Omental fat pad (tissue), 4 donors: Measurements from ENCODE around the gene VWA1. TPM values are rescaled to one million over a fixed set of nuclear protein-coding genes. Genes with fewer than 3 reads are reported as not detected.
A peak's percentile ranks its signal among the peaks of the same experiment; 100 is the strongest.
"Not testable (repeated sequence)": the region's sequence is repeated elsewhere in the genome, so short reads cannot be mapped to it uniquely, and the experiment has no call there.

Experiments used
- ATAC-seq: fragments of 150-250 bp; one replicate; pipeline ENCODE4 v1.9.1; 2016; ENCODE audit warnings: mild to moderate bottlenecking, moderate library complexity; ENCODE audit not compliant: low FRiP score
- DNase-seq: peaks from one replicate; pipeline ENCODE4 v3.0.0-alpha.2; 2019; ENCODE audit warnings: low spot score
- total RNA-seq, 4 donors: library from RNA; depleted of rRNA; stranded (reverse); fragments of >200 nt; gene quantifications; one replicate each; pipeline ENCODE4 v1.1.0, GENCODE V29; 2016
- TF ChIP-seq, protein P1 (sequence below), 3 donors: fragments of 450-650 bp; IDR thresholded peaks; one replicate each; pipeline ENCODE4 v1.5.1; 2016 to 2017; ENCODE audit warnings: antibody characterized with exemption in 3 of 3, mild to moderate bottlenecking in 3 of 3, moderate library complexity in 2 of 3

Gene VWA1
- total RNA-seq, 4 donors from 2014 or later: 6.8 to 21.1 (median 13.8) TPM

DNA sequence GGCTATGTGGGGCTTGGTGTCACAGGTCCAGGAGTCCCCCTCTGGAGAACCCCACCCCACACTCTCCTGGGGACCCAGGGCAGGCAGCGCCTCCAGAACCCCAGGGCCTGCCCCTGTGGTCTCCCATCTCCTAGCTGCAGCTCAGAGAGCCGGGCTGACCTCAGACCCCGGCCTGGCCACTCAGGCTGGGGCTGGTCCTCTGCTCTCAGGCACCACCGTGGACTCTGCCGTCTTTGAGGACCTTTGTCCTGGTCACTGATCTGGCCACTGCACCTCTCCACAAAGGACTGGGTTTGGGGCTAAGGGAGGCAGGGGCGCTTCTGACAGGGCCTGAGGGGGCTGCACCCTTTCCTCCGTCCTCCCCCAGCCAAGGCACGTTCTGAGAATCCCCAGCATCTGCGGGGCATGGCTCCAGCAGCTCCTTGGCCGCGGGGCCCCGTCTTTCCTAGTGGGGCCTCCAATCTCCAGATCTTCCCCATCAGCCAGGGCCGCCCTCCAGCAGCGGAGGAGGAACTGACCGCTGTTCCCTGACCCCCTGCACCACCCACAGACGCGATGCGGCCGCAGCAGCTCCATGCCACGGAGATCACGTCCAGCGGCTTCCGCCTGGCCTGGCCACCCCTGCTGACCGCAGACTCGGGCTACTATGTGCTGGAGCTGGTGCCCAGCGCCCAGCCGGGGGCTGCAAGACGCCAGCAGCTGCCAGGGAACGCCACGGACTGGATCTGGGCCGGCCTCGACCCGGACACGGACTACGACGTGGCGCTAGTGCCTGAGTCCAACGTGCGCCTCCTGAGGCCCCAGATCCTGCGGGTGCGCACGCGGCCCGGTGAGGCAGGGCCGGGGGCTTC lies 3.3 kb downstream of the VWA1 start:
- DNase-seq: no peak
- TF ChIP-seq, protein P1, sequence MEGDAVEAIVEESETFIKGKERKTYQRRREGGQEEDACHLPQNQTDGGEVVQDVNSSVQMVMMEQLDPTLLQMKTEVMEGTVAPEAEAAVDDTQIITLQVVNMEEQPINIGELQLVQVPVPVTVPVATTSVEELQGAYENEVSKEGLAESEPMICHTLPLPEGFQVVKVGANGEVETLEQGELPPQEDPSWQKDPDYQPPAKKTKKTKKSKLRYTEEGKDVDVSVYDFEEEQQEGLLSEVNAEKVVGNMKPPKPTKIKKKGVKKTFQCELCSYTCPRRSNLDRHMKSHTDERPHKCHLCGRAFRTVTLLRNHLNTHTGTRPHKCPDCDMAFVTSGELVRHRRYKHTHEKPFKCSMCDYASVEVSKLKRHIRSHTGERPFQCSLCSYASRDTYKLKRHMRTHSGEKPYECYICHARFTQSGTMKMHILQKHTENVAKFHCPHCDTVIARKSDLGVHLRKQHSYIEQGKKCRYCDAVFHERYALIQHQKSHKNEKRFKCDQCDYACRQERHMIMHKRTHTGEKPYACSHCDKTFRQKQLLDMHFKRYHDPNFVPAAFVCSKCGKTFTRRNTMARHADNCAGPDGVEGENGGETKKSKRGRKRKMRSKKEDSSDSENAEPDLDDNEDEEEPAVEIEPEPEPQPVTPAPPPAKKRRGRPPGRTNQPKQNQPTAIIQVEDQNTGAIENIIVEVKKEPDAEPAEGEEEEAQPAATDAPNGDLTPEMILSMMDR (IDR thresholded peaks at IDR 0.05): no peak
- ATAC-seq: no peak

- DNase-seq: no peak
- TF ChIP-seq, protein P1 (IDR thresholded peaks at IDR 0.05): no peak
- no peak for ATAC-seq
These were observed 4.2 kb downstream of the VWA1 start for GRCh38 chr1:1439546-1440261.

DNA sequence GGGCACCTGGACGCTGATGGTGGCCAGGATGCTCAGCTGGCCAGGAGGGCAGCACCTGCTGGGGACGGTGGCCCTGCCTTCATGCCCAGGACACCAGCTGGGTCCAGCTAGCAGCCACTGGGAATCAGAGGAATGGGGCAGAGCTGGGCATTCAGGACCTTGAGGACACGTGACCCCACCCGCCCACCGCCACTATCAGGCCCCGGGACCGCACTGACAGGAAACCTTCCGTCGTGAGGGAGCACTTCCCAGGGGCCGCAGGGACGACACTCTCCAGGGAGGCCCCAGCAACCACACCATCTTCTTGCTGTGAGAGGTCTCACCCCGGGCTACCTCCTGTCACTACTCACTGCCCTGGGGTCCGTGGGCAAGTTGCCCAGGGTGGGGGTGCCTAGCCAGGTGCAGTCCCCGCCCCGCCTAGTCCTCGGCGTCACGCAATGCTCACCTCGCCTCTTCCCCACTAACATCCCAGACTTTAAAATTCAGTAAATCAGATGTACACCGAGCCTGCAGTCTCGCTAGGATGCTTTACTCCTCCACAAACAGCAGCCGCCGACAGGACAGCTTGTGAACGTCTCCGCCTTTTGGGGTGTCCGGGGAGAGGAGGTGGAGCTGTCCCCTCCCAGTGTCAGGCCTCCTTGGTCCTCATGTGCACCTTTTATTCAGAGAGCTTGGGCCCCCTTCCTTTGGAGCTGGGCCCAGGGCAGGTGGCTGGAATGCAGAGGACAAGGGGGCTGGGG lies 4.9 kb downstream of the VWA1 start:
- ATAC-seq: no peak
- TF ChIP-seq, protein P1 (IDR thresholded peaks at IDR 0.05): no peak
- no peak for DNase-seq

DNA sequence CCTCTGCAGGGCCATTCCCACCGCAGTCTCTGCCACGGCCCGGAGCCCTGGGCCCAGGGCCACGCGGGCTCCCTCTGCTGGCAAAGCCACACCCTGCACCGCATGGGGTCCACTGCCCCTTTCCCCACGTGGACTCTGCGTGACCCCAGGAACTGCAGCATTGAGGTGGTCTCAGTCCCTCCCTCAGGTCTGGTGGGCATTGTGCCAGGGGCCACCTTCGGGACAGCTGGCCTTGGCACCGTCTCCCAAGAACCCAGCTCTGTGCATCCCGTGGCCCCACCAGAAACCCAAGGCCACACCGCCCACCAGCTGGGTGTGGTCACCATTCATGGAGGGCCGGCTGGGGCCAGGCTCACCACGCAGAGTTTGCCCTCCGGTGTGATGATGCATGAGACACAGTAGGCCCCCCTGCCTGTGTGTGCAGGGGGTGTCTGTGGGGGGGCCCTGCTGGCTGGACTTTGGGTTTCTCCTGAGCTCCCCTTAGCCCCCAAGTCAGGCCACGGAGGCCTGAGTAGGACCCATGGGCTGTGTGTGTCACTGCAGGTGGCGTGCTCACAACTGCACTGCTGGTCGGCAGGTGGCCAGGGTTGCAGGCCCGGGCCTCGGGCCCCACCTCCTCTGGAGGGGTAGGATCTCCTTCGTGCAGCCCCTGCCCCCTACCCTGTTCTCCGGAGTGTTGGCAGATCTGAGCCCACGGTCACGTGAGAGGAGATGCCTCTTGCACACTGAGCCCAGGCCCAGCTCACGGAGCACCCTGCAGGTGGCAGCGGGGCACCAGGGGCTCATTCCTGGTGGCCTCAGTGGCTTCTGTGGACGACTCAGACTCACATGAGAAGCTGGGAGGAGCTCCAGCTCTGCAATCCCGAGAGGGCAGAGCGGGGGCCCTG lies 5.8 kb downstream of the VWA1 start:
- peak; percentile 70 for ATAC-seq
- TF ChIP-seq, protein P1 (IDR thresholded peaks at IDR 0.05): peak in 1 of 3 donors; percentile 39
- DNase-seq: no peak

DNA sequence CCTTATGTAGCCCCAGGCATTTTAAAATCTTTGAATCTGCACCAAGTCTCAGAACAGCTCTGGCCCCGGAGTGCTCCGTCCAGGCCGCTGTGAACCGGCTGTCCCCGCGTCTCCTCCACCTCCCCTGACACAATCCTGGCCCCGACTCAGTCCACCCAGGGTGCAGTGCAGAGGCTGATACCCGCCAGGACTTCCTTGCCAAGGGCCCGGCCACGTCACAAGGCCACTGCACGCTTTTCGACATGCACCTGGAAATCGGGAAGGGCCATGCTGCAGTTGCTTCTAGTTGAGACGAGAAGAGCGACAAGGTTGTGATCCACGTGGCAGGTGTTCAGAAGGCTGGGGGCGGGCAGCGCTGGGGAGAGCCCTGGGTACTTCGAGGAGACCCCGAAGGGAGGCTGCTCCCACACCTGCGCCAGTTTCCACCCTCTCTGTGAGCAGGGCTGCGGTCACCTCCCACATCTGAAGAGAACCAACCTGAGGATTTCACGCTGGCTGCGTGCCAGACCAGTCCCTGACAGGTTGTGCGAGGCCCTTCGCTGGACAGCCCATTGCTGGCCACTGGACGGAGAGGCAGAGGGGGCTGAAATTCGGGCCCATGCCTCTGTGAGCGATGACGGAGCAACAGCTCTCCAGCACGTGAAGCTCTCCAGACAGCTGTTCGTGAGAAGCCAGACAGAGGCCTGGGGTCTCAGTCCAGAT lies 6.7 kb downstream of the VWA1 start:
- TF ChIP-seq, protein P1 (IDR thresholded peaks at IDR 0.05): no peak
- ATAC-seq: no peak
- DNase-seq: no peak

DNA sequence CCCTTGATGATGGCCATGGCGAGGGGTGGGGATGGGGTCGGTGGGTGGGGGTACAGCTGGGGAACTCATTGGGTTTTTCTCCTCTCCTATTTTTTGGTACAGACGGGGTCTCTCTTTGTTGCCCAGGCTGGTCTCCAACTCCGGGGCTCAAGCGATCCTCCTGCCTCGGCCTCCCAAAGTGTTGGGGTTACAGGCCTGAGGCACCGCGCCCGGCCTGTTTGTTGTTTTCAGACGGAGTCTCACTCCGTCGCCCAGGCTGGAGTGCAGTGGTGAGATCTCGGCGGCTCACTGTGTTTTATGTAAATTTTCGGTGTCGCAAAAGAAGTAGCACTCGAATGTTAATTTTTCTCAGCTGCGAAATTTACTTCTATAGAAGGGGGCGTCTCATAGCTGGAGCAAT lies 11.1 kb downstream of the VWA1 start:
- ATAC-seq, DNase-seq: not testable (repeated sequence)
